ENCODE data around the gene IL34. TPM values are rescaled to one million over a fixed set of nuclear protein-coding genes. Genes with fewer than 3 reads are reported as not detected.

The IL34 gene
- total and polyA plus RNA-seq, 2 experiments from 2014 or later = 4.3 to 6.6 TPM

DNA sequence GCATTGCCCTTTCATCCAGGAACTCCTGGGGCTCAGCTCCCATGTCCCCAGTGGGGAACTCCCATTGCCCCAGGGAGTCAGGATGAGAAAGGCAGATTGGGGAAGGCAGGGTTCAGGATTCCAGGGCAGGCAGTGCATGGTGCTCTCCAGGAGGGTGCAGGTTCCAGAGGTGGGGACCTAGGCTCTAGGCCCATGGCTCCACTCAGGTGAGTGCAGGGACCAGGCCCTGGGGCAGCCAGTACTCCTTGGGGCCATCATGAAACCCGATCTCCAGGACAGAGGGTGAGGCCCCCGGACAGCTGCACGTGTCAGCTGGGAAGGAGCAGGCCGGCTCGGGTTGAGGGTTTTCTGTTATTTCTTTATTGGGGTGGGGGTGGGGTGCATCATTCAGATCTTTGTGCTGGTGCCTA, 40.7 kb downstream of the IL34 start (continued):
- TF ChIP-seq CTCF (conservative IDR thresholded peaks at IDR 0.05; ENCODE audit: low read depth in 2 of 2) = no peak
- no peak for TF ChIP-seq CREB1 (CRISPR knock-in tag; IDR thresholded peaks at IDR 0.05; ENCODE audit: low read depth)
- no peak for TF ChIP-seq POLR2AphosphoS5 (IDR thresholded peaks at IDR 0.05; ENCODE audit: low read depth)
- TF ChIP-seq, protein P1, sequence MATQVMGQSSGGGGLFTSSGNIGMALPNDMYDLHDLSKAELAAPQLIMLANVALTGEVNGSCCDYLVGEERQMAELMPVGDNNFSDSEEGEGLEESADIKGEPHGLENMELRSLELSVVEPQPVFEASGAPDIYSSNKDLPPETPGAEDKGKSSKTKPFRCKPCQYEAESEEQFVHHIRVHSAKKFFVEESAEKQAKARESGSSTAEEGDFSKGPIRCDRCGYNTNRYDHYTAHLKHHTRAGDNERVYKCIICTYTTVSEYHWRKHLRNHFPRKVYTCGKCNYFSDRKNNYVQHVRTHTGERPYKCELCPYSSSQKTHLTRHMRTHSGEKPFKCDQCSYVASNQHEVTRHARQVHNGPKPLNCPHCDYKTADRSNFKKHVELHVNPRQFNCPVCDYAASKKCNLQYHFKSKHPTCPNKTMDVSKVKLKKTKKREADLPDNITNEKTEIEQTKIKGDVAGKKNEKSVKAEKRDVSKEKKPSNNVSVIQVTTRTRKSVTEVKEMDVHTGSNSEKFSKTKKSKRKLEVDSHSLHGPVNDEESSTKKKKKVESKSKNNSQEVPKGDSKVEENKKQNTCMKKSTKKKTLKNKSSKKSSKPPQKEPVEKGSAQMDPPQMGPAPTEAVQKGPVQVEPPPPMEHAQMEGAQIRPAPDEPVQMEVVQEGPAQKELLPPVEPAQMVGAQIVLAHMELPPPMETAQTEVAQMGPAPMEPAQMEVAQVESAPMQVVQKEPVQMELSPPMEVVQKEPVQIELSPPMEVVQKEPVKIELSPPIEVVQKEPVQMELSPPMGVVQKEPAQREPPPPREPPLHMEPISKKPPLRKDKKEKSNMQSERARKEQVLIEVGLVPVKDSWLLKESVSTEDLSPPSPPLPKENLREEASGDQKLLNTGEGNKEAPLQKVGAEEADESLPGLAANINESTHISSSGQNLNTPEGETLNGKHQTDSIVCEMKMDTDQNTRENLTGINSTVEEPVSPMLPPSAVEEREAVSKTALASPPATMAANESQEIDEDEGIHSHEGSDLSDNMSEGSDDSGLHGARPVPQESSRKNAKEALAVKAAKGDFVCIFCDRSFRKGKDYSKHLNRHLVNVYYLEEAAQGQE (IDR thresholded peaks at IDR 0.05; ENCODE audit: unreplicated experiment) = no peak
- TF ChIP-seq, protein P2, sequence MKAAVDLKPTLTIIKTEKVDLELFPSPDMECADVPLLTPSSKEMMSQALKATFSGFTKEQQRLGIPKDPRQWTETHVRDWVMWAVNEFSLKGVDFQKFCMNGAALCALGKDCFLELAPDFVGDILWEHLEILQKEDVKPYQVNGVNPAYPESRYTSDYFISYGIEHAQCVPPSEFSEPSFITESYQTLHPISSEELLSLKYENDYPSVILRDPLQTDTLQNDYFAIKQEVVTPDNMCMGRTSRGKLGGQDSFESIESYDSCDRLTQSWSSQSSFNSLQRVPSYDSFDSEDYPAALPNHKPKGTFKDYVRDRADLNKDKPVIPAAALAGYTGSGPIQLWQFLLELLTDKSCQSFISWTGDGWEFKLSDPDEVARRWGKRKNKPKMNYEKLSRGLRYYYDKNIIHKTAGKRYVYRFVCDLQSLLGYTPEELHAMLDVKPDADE (IDR thresholded peaks at IDR 0.05) = no peak
- no peak for TF ChIP-seq ZNF114 (CRISPR knock-in tag; IDR thresholded peaks at IDR 0.05)
- no peak for TF ChIP-seq EZH2 (IDR thresholded peaks at IDR 0.05; ENCODE audit: low read depth, unreplicated experiment)

DNA sequence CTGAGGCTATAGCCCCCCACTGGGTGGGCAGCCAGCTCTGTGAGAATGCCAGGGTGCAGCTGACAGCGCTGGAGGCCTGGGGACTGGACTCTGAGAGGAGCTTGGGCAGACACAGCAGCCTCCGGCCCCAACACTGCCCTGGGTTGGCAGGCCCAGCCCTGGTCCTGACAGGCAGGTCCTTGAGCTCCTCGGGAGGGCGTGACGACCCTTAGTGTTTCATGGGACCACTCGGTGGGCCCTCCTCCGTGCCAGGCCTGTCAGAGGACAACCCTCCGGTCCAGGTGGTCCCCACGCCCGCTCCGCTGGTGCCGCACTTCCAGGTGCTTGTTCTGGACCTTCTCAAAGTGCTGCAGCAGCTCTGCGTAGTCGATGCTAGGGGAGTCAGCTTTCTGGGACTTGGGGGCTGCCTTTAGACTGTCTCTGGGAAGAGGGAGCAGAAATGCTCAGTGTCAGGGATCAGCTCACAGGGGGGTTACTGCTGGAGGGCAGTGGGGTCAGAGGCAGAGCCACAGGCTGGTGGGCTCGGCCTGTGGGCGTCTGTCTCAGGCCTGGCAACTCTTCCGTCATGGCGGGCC, 41.4 kb downstream of the IL34 start:
- peak overlapping the region; percentile 78; the same call in 1 of the 2 replicates for H3K4me2 ChIP-seq
- peaks cover 10% of the 10 kb centered on the region; the same call in 1 of the 2 replicates for H3K4me1 ChIP-seq (ENCODE audit: insufficient read depth)
- no peaks in the 10 kb centered on the region; the same call in 2 of the 3 replicates for H3K36me3 Mint-ChIP-seq (ENCODE audit: low read depth)
- no peaks in the 10 kb centered on the region for H3K9me2 ChIP-seq (ENCODE audit: insufficient read depth)
- no peaks in the 10 kb centered on the region for H3K36me3 ChIP-seq (ENCODE audit: insufficient read depth)
- TF ChIP-seq EZH2 (IDR thresholded peaks at IDR 0.05; ENCODE audit: low read depth, unreplicated experiment) (no peak), EZH2phosphoT487 (IDR thresholded peaks at IDR 0.05; ENCODE audit: unreplicated experiment) (no peak), STAT1 (IDR thresholded peaks at IDR 0.05; ENCODE audit: unreplicated experiment) (no peak)
- TF ChIP-seq, protein P2 (IDR thresholded peaks at IDR 0.05) = no peak
- H3K27me3 Mint-ChIP-seq (ENCODE audit: insufficient read depth, low read depth, poor library complexity) = peaks cover 25% of the 10 kb centered on the region
- H3K27ac ChIP-seq (ENCODE audit: low read depth) = no peak overlapping the region
- no peaks in the 10 kb centered on the region for H3K79me2 ChIP-seq (replicated peaks; ENCODE audit: insufficient read depth)
- peaks cover 27% of the 10 kb centered on the region for H3K4me1 Mint-ChIP-seq
- no peak for DNase-seq (ENCODE audit: low spot score)
- H3K9me3 Mint-ChIP-seq = no peaks in the 10 kb centered on the region; the same call in 2 of the 3 replicates
- H3F3A ChIP-seq (replicated peaks; ENCODE audit: low read depth) = peaks cover 22% of the 10 kb centered on the region; the same call in 1 of the 2 replicates
- H3K4me3 Mint-ChIP-seq = peak overlapping the region; percentile 58; the same call in 2 of the 3 replicates
- H4K20me1 ChIP-seq (replicated peaks; ENCODE audit: insufficient read depth) = peaks cover 4% of the 10 kb centered on the region
- ATAC-seq = no peak
- H3K27ac Mint-ChIP-seq = no peak overlapping the region
- H3K27me3 ChIP-seq (ENCODE audit: insufficient read depth) = peaks cover 8% of the 10 kb centered on the region
- no peak overlapping the region for H2AFZ ChIP-seq
- no peak overlapping the region for H3K4me3 ChIP-seq

All from GM23338 (cell line).